Activated CD8-positive, alpha-beta memory T cell treated with anti-CD3 and anti-CD28 coated beads for 4 hours (primary cell): ENCODE measurements around the gene KCNK3.
"Not testable (repeated sequence)": the region's sequence is repeated elsewhere in the genome, so short reads cannot be mapped to it uniquely, and the experiment has no call there.

ENCODE experiments used
- DNase-seq, 2 donors: peaks; one replicate each; pipeline ENCODE4 v3.0.0-alpha.2; 2020; ENCODE audit warnings: low read depth in 2 of 2

The KCNK3 gene

GRCh38 chr2:26665296-26665695, 27.2 kb upstream of the KCNK3 start:
- DNase-seq = not testable (repeated sequence)

- no peak for DNase-seq
Observed at GRCh38 chr2:26666671-26667070, 25.9 kb upstream of the KCNK3 start.

GRCh38 chr2:26668041-26668440, 24.5 kb upstream of the KCNK3 start:
- DNase-seq = no peak

GRCh38 chr2:26668856-26669750, 23.4 kb upstream of the KCNK3 start:
- DNase-seq = no peak

GRCh38 chr2:26670171-26670570, 22.4 kb upstream of the KCNK3 start:
- no peak for DNase-seq

- DNase-seq = no peak
Observed at GRCh38 chr2:26670931-26671460, 21.5 kb upstream of the KCNK3 start.

GRCh38 chr2:26671691-26672090, 20.8 kb upstream of the KCNK3 start:
- no peak for DNase-seq

GRCh38 chr2:26672112-26672817, 20.3 kb upstream of the KCNK3 start:
- DNase-seq = no peak

- DNase-seq = no peak
Observed at GRCh38 chr2:26672818-26673393, 19.6 kb upstream of the KCNK3 start.

GRCh38 chr2:26674002-26674751, 18.3 kb upstream of the KCNK3 start:
- DNase-seq = no peak

- no peak for DNase-seq
Observed at GRCh38 chr2:26674771-26675170, 17.8 kb upstream of the KCNK3 start.

GRCh38 chr2:26675651-26676255, 16.8 kb upstream of the KCNK3 start:
- no peak for DNase-seq

- no peak for DNase-seq
Observed at GRCh38 chr2:26678035-26678434, 14.5 kb upstream of the KCNK3 start.

- no peak for DNase-seq
Observed at GRCh38 chr2:26679867-26680266, 12.7 kb upstream of the KCNK3 start.

- DNase-seq = no peak
Observed at GRCh38 chr2:26681656-26682055, 10.9 kb upstream of the KCNK3 start.

GRCh38 chr2:26682155-26682554, 10.4 kb upstream of the KCNK3 start:
- no peak for DNase-seq

- no peak for DNase-seq
Observed at GRCh38 chr2:26683583-26683982, 8.9 kb upstream of the KCNK3 start.

- DNase-seq = no peak
Observed at GRCh38 chr2:26685341-26685740, 7.2 kb upstream of the KCNK3 start.

- no peak for DNase-seq
Observed at GRCh38 chr2:26685989-26686839, 6.3 kb upstream of the KCNK3 start.

- no peak for DNase-seq
Observed at GRCh38 chr2:26687328-26687727, 5.2 kb upstream of the KCNK3 start.
